HG03039 (cell line): ENCODE data around the gene MYLK3.

Experiments
- ATAC-seq: cut with Tn5 transposase; IDR thresholded peaks from one replicate; pipeline ENCODE4 v1.9.1; 2021; ENCODE audit warnings: mild to moderate bottlenecking, moderate library complexity; ENCODE audit not compliant: unreplicated experiment

MYLK3 gene

GRCh38 chr16:46728806-46729205, 19.3 kb downstream of the MYLK3 start:
- no peak for ATAC-seq

- ATAC-seq, result no peak
Measured at GRCh38 chr16:46727630-46728029, 20.5 kb downstream of the MYLK3 start.

- ATAC-seq, result no peak
Measured at GRCh38 chr16:46727184-46727583, 21.0 kb downstream of the MYLK3 start.

GRCh38 chr16:46721885-46722284, 26.3 kb downstream of the MYLK3 start:
- ATAC-seq, result no peak

GRCh38 chr16:46720619-46721018, 27.5 kb downstream of the MYLK3 start:
- no peak for ATAC-seq

GRCh38 chr16:46719528-46719927, 28.6 kb downstream of the MYLK3 start:
- ATAC-seq, result no peak

- ATAC-seq, result no peak
Measured at GRCh38 chr16:46718214-46718613, 29.9 kb downstream of the MYLK3 start.

GRCh38 chr16:46717692-46718091, 30.5 kb downstream of the MYLK3 start:
- ATAC-seq, result no peak

GRCh38 chr16:46715769-46716305, 32.3 kb downstream of the MYLK3 start:
- no peak for ATAC-seq

GRCh38 chr16:46714797-46715591, 33.1 kb downstream of the MYLK3 start:
- no peak for ATAC-seq

- no peak for ATAC-seq
Measured at GRCh38 chr16:46713634-46714033, 34.5 kb downstream of the MYLK3 start.

- ATAC-seq, result no peak
Measured at GRCh38 chr16:46712911-46713310, 35.2 kb downstream of the MYLK3 start.

- no peak for ATAC-seq
Measured at GRCh38 chr16:46711106-46712058, 36.8 kb downstream of the MYLK3 start.

GRCh38 chr16:46709469-46710005, 38.6 kb downstream of the MYLK3 start:
- ATAC-seq, result no peak

- no peak for ATAC-seq
Measured at GRCh38 chr16:46706642-46707041, 41.5 kb downstream of the MYLK3 start.

GRCh38 chr16:46702030-46702429, 46.1 kb downstream of the MYLK3 start:
- ATAC-seq, result no peak

GRCh38 chr16:46701615-46702014, 46.5 kb downstream of the MYLK3 start:
- ATAC-seq, result no peak

- ATAC-seq, result no peak
Measured at GRCh38 chr16:46700048-46700447, 48.1 kb downstream of the MYLK3 start.

- no peak for ATAC-seq
Measured at GRCh38 chr16:46696957-46697356, 51.2 kb downstream of the MYLK3 start.

- no peak for ATAC-seq
Measured at GRCh38 chr16:46695937-46696336, 52.2 kb downstream of the MYLK3 start.

- no peak for ATAC-seq
Measured at GRCh38 chr16:46693598-46693997, 54.5 kb downstream of the MYLK3 start.
